ENCODE results near the gene RASGRF1.

RASGRF1 gene

GRCh38 chr15:79035814-79036213, 54.8 kb downstream of the RASGRF1 start:
- Histone ChIP-seq H3K4me2 (ENCODE audit: low read depth, low read length, poor library complexity, severe bottlenecking) (no peak overlapping the region), H3K4me1 (ENCODE audit: insufficient read depth, low read length, poor library complexity, severe bottlenecking) (no peaks in the 10 kb centered on the region), H3K36me3 (ENCODE audit: insufficient read depth, low read length) (no peaks in the 10 kb centered on the region), H3K9ac (ENCODE audit: low read depth, low read length, poor library complexity, severe bottlenecking) (no peak overlapping the region), H3K9me2 (replicated peaks; ENCODE audit: low read depth, low read length) (no peaks in the 10 kb centered on the region), H3K27me3 (ENCODE audit: insufficient read depth, low read length, poor library complexity, severe bottlenecking) (no peaks in the 10 kb centered on the region), H3K79me2 (ENCODE audit: insufficient read depth, low read length) (no peaks in the 10 kb centered on the region), H2AFZ (ENCODE audit: low read length) (no peak overlapping the region), H3K4me3 (ENCODE audit: low read length, poor library complexity, severe bottlenecking) (no peak overlapping the region), H3F3A (ENCODE audit: low read depth) (no peaks in the 10 kb centered on the region), H3K9me3 (ENCODE audit: insufficient read depth, low read depth, low read length) (no peaks in the 10 kb centered on the region), H4K20me1 (ENCODE audit: insufficient read depth, low read length, poor library complexity, severe bottlenecking) (no peaks in the 10 kb centered on the region)
- no peak for TF ChIP-seq EZH2phosphoT487 (IDR thresholded peaks at IDR 0.05; ENCODE audit: borderline replicate concordance)

- TF ChIP-seq, protein P1, sequence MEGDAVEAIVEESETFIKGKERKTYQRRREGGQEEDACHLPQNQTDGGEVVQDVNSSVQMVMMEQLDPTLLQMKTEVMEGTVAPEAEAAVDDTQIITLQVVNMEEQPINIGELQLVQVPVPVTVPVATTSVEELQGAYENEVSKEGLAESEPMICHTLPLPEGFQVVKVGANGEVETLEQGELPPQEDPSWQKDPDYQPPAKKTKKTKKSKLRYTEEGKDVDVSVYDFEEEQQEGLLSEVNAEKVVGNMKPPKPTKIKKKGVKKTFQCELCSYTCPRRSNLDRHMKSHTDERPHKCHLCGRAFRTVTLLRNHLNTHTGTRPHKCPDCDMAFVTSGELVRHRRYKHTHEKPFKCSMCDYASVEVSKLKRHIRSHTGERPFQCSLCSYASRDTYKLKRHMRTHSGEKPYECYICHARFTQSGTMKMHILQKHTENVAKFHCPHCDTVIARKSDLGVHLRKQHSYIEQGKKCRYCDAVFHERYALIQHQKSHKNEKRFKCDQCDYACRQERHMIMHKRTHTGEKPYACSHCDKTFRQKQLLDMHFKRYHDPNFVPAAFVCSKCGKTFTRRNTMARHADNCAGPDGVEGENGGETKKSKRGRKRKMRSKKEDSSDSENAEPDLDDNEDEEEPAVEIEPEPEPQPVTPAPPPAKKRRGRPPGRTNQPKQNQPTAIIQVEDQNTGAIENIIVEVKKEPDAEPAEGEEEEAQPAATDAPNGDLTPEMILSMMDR (conservative IDR thresholded peaks at IDR 0.05; ENCODE audit: low read length) = 0 out of 2 replicates have a peak, but pooled peaks have one; percentile 24
- no peak for TF ChIP-seq EZH2phosphoT487 (IDR thresholded peaks at IDR 0.05; ENCODE audit: borderline replicate concordance)
- H3K9me3 ChIP-seq (ENCODE audit: insufficient read depth, low read depth, low read length) = no peaks in the 10 kb centered on the region
Observed at GRCh38 chr15:79035111-79035601, 55.4 kb downstream of the RASGRF1 start.

DNA sequence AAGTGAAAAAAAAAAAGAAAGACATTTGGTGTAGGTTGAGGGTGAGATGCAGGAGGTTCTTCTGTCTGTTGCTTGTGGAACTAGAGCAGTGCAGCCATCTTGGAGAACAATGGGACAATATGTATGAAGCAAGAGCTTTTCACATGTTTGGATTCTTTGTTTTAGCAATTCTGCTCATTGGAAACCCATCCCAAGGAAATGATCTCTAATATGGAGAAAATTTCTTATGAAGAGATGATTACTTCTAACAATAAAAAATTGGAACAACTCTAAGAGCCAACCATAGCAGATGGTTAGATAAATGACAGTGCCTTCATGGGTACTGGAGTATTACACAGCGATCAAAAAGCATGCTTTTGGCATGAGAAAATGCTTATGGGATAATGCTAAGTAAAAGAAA, 56.3 kb downstream of the RASGRF1 start:
- Histone ChIP-seq H3K4me1 (ENCODE audit: insufficient read depth, low read length, poor library complexity, severe bottlenecking) (no peaks in the 10 kb centered on the region), H3K27me3 (ENCODE audit: insufficient read depth, low read length, poor library complexity, severe bottlenecking) (no peaks in the 10 kb centered on the region), H3F3A (ENCODE audit: low read depth) (no peaks in the 10 kb centered on the region), H4K20me1 (ENCODE audit: insufficient read depth, low read length, poor library complexity, severe bottlenecking) (no peaks in the 10 kb centered on the region), H3K9me3 (ENCODE audit: insufficient read depth, low read depth, low read length) (no peaks in the 10 kb centered on the region), H3K79me2 (ENCODE audit: insufficient read depth, low read length) (no peaks in the 10 kb centered on the region), H3K4me3 (ENCODE audit: low read length, poor library complexity, severe bottlenecking) (no peak overlapping the region), H2AFZ (ENCODE audit: low read length) (no peak overlapping the region), H3K4me2 (ENCODE audit: low read depth, low read length, poor library complexity, severe bottlenecking) (no peak overlapping the region), H3K9me2 (replicated peaks; ENCODE audit: low read depth, low read length) (no peaks in the 10 kb centered on the region), H3K36me3 (ENCODE audit: insufficient read depth, low read length) (no peaks in the 10 kb centered on the region), H3K9ac (ENCODE audit: low read depth, low read length, poor library complexity, severe bottlenecking) (no peak overlapping the region)
- TF ChIP-seq, protein P1 (conservative IDR thresholded peaks at IDR 0.05; ENCODE audit: low read length) = no peak
- no peak for TF ChIP-seq EZH2phosphoT487 (IDR thresholded peaks at IDR 0.05; ENCODE audit: borderline replicate concordance)

More at GRCh38 chr15:79035111-79035601, 55.4 kb downstream of the RASGRF1 start:
- Histone ChIP-seq H3F3A (ENCODE audit: low read depth) (no peaks in the 10 kb centered on the region), H3K4me2 (ENCODE audit: low read depth, low read length, poor library complexity, severe bottlenecking) (no peak overlapping the region), H3K27me3 (ENCODE audit: insufficient read depth, low read length, poor library complexity, severe bottlenecking) (no peaks in the 10 kb centered on the region), H3K4me3 (ENCODE audit: low read length, poor library complexity, severe bottlenecking) (no peak overlapping the region), H2AFZ (ENCODE audit: low read length) (no peak overlapping the region), H3K4me1 (ENCODE audit: insufficient read depth, low read length, poor library complexity, severe bottlenecking) (no peaks in the 10 kb centered on the region), H4K20me1 (ENCODE audit: insufficient read depth, low read length, poor library complexity, severe bottlenecking) (no peaks in the 10 kb centered on the region), H3K79me2 (ENCODE audit: insufficient read depth, low read length) (no peaks in the 10 kb centered on the region), H3K9ac (ENCODE audit: low read depth, low read length, poor library complexity, severe bottlenecking) (no peak overlapping the region), H3K36me3 (ENCODE audit: insufficient read depth, low read length) (no peaks in the 10 kb centered on the region), H3K9me2 (replicated peaks; ENCODE audit: low read depth, low read length) (no peaks in the 10 kb centered on the region)

DNA sequence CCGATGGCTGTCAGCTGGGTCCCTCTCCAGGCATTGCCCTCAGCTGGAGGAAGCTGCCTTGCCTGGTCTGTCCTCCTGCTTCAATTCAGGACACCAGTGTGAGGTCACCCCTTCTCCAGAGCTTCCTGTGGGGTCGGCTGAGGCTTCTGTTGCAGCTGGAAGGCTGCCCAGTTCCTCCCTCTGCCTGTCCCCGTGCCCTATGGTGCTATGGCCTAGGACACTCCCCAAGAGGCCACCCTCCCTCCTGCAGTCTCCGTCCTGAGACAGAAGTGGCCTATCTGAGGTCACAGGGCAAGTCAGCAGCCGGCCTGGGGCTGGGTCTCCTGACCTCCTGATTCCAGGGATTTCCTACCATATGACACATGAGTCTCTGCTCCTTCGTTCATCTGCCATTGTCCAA, 57.9 kb downstream of the RASGRF1 start:
- Histone ChIP-seq H3F3A (ENCODE audit: low read depth) (no peaks in the 10 kb centered on the region), H3K9ac (ENCODE audit: low read depth, low read length, poor library complexity, severe bottlenecking) (no peak overlapping the region), H3K27me3 (ENCODE audit: insufficient read depth, low read length, poor library complexity, severe bottlenecking) (no peaks in the 10 kb centered on the region), H2AFZ (ENCODE audit: low read length) (no peak overlapping the region), H3K9me3 (ENCODE audit: insufficient read depth, low read depth, low read length) (no peaks in the 10 kb centered on the region), H4K20me1 (ENCODE audit: insufficient read depth, low read length, poor library complexity, severe bottlenecking) (no peaks in the 10 kb centered on the region), H3K79me2 (ENCODE audit: insufficient read depth, low read length) (no peaks in the 10 kb centered on the region), H3K4me2 (ENCODE audit: low read depth, low read length, poor library complexity, severe bottlenecking) (no peak overlapping the region), H3K4me3 (ENCODE audit: low read length, poor library complexity, severe bottlenecking) (no peak overlapping the region), H3K9me2 (replicated peaks; ENCODE audit: low read depth, low read length) (no peaks in the 10 kb centered on the region), H3K36me3 (ENCODE audit: insufficient read depth, low read length) (no peaks in the 10 kb centered on the region), H3K4me1 (ENCODE audit: insufficient read depth, low read length, poor library complexity, severe bottlenecking) (no peaks in the 10 kb centered on the region)
- TF ChIP-seq, protein P1 (conservative IDR thresholded peaks at IDR 0.05; ENCODE audit: low read length) = no peak
- TF ChIP-seq EZH2phosphoT487 (IDR thresholded peaks at IDR 0.05; ENCODE audit: borderline replicate concordance) = no peak
